RWPE2 (cell line): Measurements from ENCODE around the gene SEC16B.
A peak's percentile ranks its signal among the peaks of the same experiment; 100 is the strongest.

Experiments used
- ATAC-seq: fragments of 200-7000 bp; cut with Tn5 transposase; 3 replicates; pipeline ENCODE4 v1.9.1; 2021; ENCODE audit warnings: low read depth
- DNase-seq: peaks from one replicate; pipeline ENCODE4 v3.0.0-alpha.2; 2020; ENCODE audit warnings: low spot score
- H3K27ac ChIP-seq: fragments of 450-650 bp; 2 replicates; pipeline ENCODE4 v1.5.1; 2017; ENCODE audit warnings: mild to moderate bottlenecking; ENCODE audit not compliant: poor library complexity, severe bottlenecking
- H3K27me3 ChIP-seq: fragments of 250-450 bp; sonication (Bioruptor Pico); 2 replicates; pipeline ENCODE4 v1.5.1; 2021; ENCODE audit warnings: mild to moderate bottlenecking, moderate library complexity; ENCODE audit not compliant: insufficient read depth, poor library complexity, severe bottlenecking
- H3K36me3 ChIP-seq: fragments of 250-450 bp; sonication (Bioruptor Pico); 2 replicates; pipeline ENCODE4 v1.5.1; 2020; ENCODE audit warnings: low read depth, mild to moderate bottlenecking, moderate library complexity
- H3K4me1 ChIP-seq: fragments of 250-450 bp; sonication (Bioruptor Pico); 2 replicates; pipeline ENCODE4 v1.5.1; 2021; ENCODE audit warnings: mild to moderate bottlenecking, moderate library complexity; ENCODE audit not compliant: insufficient read depth, poor library complexity, severe bottlenecking
- H3K4me3 ChIP-seq: fragments of 250-450 bp; sonication (Bioruptor Pico); 2 replicates; pipeline ENCODE4 v1.5.1; 2021; ENCODE audit warnings: mild to moderate bottlenecking, moderate library complexity; ENCODE audit not compliant: severe bottlenecking
- H3K9me3 ChIP-seq: fragments of 250-450 bp; sonication (Bioruptor Pico); 2 replicates; pipeline ENCODE4 v1.5.1; 2021; ENCODE audit warnings: mild to moderate bottlenecking, moderate library complexity; ENCODE audit not compliant: severe bottlenecking
- TF ChIP-seq, protein P1 (sequence below): fragments of 450-650 bp; IDR thresholded peaks from one replicate; pipeline ENCODE4 v1.5.1; 2017; ENCODE audit warnings: mild to moderate bottlenecking, moderate library complexity; ENCODE audit not compliant: poor library complexity, severe bottlenecking

The SEC16B gene

DNA sequence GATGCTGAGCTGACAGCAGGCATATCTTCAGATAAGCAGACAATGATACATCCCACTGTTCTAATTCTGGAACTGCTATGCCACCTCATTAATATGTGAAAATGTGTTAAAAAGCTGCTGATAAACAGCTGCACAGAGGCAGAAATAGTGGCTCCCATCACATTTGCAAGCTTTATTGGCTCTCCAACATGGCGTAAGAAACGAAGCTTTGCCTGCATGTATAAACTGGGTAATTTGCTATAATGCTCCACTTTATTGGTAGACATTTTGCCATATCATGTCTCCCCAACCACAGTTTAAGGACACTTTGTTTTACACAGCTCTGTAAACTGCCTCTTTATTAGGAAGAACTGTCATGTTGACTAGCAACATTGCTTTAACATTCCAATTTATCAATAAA, 49.8 kb downstream of the SEC16B start:
- Histone ChIP-seq H3K4me3 (no peak overlapping the region), H3K9me3 (no peaks in the 10 kb centered on the region), H3K27me3 (no peaks in the 10 kb centered on the region), H3K27ac (no peak overlapping the region), H3K4me1 (peaks cover 9% of the 10 kb centered on the region), H3K36me3 (no peaks in the 10 kb centered on the region)
- ATAC-seq = no peak
- DNase-seq = no peak
- TF ChIP-seq, protein P1, sequence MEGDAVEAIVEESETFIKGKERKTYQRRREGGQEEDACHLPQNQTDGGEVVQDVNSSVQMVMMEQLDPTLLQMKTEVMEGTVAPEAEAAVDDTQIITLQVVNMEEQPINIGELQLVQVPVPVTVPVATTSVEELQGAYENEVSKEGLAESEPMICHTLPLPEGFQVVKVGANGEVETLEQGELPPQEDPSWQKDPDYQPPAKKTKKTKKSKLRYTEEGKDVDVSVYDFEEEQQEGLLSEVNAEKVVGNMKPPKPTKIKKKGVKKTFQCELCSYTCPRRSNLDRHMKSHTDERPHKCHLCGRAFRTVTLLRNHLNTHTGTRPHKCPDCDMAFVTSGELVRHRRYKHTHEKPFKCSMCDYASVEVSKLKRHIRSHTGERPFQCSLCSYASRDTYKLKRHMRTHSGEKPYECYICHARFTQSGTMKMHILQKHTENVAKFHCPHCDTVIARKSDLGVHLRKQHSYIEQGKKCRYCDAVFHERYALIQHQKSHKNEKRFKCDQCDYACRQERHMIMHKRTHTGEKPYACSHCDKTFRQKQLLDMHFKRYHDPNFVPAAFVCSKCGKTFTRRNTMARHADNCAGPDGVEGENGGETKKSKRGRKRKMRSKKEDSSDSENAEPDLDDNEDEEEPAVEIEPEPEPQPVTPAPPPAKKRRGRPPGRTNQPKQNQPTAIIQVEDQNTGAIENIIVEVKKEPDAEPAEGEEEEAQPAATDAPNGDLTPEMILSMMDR = no peak

DNA sequence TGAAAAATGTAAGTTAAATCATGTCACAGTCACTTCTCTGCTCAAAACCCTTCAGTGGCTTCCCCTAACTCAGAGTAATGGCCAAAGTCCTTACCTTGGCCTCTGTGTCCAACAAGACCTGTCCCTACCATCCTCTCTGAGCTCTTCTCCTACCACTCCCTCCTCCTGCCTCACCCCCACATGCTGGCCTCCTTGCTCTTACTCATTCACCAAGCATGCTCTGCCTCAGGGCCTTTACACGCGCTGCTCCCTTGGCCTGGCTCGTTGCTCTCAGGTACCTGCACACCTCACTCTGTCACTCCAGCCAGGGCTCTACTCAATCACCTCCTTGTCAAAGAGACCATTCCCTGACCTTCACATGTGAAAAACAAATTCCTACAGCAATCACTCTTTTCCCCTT, 54.2 kb downstream of the SEC16B start:
- Histone ChIP-seq H3K27ac (no peak overlapping the region), H3K4me3 (no peak overlapping the region), H3K36me3 (no peaks in the 10 kb centered on the region), H3K27me3 (no peaks in the 10 kb centered on the region), H3K9me3 (no peaks in the 10 kb centered on the region), H3K4me1 (peaks cover 17% of the 10 kb centered on the region)
- ATAC-seq (peak; percentile 91), DNase-seq (no peak)
- TF ChIP-seq, protein P1 = no peak

DNA sequence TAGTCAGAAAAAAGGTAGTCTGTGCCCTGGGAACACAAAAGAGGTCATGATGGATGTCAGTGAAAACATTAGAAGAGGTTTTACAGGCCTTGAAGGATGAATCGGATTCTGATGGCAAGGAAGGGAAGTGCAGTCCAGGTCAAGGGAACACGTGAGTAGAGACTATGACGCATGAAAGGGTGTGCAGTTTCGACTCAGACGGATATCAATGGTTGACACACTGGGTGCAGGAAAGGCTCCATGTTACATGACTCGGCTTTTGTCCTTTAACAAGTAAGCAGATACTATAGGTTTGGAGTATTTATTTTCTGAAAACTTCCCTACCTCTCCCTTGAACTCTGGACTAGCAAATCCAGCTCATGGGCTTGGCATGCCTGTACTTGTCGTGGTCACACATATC, 55.3 kb downstream of the SEC16B start:
- TF ChIP-seq, protein P1 = no peak
- no peaks in the 10 kb centered on the region for H3K9me3 ChIP-seq
- H3K36me3 ChIP-seq = no peaks in the 10 kb centered on the region
- H3K27me3 ChIP-seq = no peaks in the 10 kb centered on the region
- no peak for DNase-seq
- no peak overlapping the region for H3K4me3 ChIP-seq
- H3K4me1 ChIP-seq = peaks cover 17% of the 10 kb centered on the region
- H3K27ac ChIP-seq = no peak overlapping the region
- no peak for ATAC-seq

DNA sequence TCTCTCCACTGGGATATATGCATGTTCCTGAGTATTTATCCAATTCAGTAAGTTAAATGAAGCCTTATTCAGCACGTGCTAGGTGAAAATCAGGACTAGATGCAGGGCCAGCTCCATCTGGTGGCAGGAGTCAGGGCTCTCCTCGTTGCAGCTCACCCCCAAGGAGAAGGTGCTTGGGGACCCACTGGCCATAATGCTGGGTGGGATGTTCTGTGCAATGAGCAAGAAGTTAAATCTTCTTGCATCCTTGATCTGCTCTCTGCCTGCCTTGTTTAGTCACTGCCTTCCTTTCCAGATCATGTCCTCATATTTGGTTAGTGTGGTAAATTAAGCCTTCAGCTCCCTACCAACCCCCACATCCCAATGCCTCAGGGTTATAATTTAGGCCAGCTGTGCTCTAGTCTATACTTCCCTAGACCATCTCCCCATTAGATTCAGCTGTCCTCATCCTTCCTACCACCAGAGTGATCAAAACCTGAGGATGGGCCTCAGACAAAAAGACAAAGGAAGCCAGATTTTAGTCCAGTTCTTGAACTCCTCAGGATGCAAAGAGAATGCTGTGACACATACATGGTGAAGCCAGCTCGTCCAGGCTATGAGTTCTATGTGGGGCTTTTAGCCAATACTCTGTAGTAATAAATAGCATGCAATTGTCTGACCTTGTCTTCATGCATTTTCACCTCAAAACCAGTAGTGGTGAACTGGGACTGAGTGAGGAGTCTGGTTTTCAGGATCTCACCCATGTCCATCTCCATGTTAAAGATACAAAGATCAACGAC, 55.9 kb downstream of the SEC16B start:
- ATAC-seq = no peak
- no peak for DNase-seq

More for the DNA sequence above, 55.9 kb downstream of the SEC16B start:
- Histone ChIP-seq H3K27ac (no peak overlapping the region), H3K27me3 (no peaks in the 10 kb centered on the region), H3K4me1 (peaks cover 17% of the 10 kb centered on the region), H3K36me3 (no peaks in the 10 kb centered on the region), H3K9me3 (no peaks in the 10 kb centered on the region), H3K4me3 (no peak overlapping the region)
- TF ChIP-seq, protein P1 = peak; percentile 47
